ENCODE measurements around the gene CD4. TPM values are rescaled to one million over a fixed set of nuclear protein-coding genes. Genes with fewer than 3 reads are reported as not detected.

The CD4 gene
- total and polyA plus RNA-seq, 2 of the 4 experiments (the other 2 are of a cell fraction): 5.7 to 15.0 TPM

DNA sequence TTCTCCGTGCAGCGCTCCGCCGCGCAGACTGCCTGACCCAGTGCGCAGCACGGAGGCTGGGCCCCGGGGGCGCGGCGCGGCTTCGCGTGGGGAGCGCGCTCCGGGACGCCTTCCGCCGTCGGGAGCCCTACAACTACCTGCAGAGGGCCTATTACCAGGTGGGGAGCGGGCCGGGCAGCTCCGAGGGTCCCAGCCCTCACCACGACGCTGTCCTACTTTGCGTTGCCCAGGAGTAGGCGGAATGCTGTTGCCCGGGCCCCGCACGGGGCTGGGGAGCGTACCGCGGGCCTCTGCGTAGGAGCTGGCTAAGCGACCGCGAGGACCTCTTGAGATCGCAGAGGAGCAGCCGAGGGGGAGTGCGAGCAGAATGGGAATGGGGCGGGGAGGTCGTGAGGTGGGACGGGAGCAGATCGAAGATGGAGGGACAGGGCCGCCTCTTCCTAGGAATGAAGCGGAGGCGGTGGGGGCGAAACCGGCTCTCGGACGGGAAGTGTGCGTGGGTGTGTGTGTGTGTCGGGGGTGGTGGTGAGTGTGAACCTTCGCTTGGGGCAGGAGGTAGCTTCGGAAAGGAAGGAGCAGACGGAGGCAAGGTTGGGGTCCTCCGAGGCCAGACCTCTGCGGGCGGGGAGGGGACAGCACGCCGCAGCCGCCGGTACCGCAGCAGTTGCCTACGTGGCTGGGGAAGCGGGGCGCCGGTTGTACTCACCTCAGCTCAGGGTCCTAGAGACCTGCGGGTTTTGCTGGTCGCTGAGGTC, 39.6 kb downstream of the CD4 start:
- Histone ChIP-seq H3K9me3 (ENCODE audit: control insufficient read depth, insufficient read depth, low read length) (no peaks in the 10 kb centered on the region), H3K4me2 (ENCODE audit: low read depth, low read length) (peak overlapping the region; percentile 85), H4K91ac (ENCODE audit: insufficient read depth, low read depth, low read length) (peak overlapping the region; percentile 95), H3K4ac (ENCODE audit: low read depth, low read length) (peak overlapping the region; percentile 97), H3K56ac (ENCODE audit: extremely low read depth, insufficient read depth, low read length) (peak overlapping the region; percentile 91), H3K36me3 (ENCODE audit: control insufficient read depth, insufficient read depth, low read length) (peaks cover 28% of the 10 kb centered on the region), H2BK20ac (ENCODE audit: low read depth, low read length) (peak overlapping the region; percentile 49; the same call in 1 of the 2 replicates), H4K20me1 (ENCODE audit: insufficient read depth, low read length) (peaks cover 9% of the 10 kb centered on the region), H3K4me1 (ENCODE audit: control insufficient read depth, insufficient read depth, low read length) (peaks cover 15% of the 10 kb centered on the region), H3K9me1 (ENCODE audit: insufficient read depth, low read length) (peaks cover 6% of the 10 kb centered on the region), H4K8ac (ENCODE audit: low read depth in 2 of 2, low read length in 2 of 2) (peak overlapping the region; percentile 78 to 97), H2AK9ac (replicated peaks; ENCODE audit: low read depth, low read length, poor library complexity) (peak overlapping the region; percentile 92), H2BK5ac (ENCODE audit: low read depth, low read length, poor library complexity, severe bottlenecking) (peak overlapping the region; percentile 89), H3K9ac (ENCODE audit: low read depth, low read length) (peak overlapping the region; percentile 92), H2AFZ (replicated peaks; ENCODE audit: low read length, poor library complexity) (peak overlapping the region; percentile 92), H3K79me1 (ENCODE audit: low read depth in 1 of 2, low read length in 2 of 2) (peaks cover 13 to 72% of the 10 kb centered on the region in 2 experiments), H3K18ac (ENCODE audit: low read depth, low read length) (peak overlapping the region; percentile 87), H3K4me3 (ENCODE audit: insufficient read depth, low read depth, low read length) (peak overlapping the region; percentile 91), H2BK120ac (ENCODE audit: low read depth, low read length) (peak overlapping the region; percentile 70), H4K5ac (ENCODE audit: low read depth, low read length) (peak overlapping the region; percentile 88), H2AK5ac (ENCODE audit: low read depth, low read length) (peak overlapping the region; percentile 94), H3K14ac (replicated peaks; ENCODE audit: low read depth, low read length) (peak overlapping the region; percentile 99), H3K23ac (ENCODE audit: low read depth, low read length) (peak overlapping the region; percentile 97), H3K27me3 (ENCODE audit: control insufficient read depth, insufficient read depth, low read length) (no peaks in the 10 kb centered on the region), H3K27ac (ENCODE audit: insufficient read depth, low read length) (peak overlapping the region; percentile 96), H2BK15ac (ENCODE audit: low read depth, low read length) (0 out of 3 replicates have a peak overlapping the region, but pooled peaks have one; percentile 47)
- DNase-seq: peak; percentile 50
- intact Hi-C loops (cut with micrococcal nuclease): loop anchor here (5.0 kb wide), 1 partner anchor 142 kb away; the partner anchor contains the start of gene ZNF384
- TF ChIP-seq BHLHE40 (IDR thresholded peaks at IDR 0.05; ENCODE audit: low read depth, low read length) (no peak), USF2 (IDR thresholded peaks at IDR 0.05; ENCODE audit: low read depth, low read length) (no peak), ELK1 (IDR thresholded peaks at IDR 0.05; ENCODE audit: borderline replicate concordance, low read depth, low read length) (no peak), SMC3 (IDR thresholded peaks at IDR 0.05; ENCODE audit: low read depth, low read length) (no peak), RFX5 (IDR thresholded peaks at IDR 0.05; ENCODE audit: low read depth, low read length) (no peak)
- ChIA-PET POLR2A (ENCODE audit: unreplicated experiment) (interaction anchor here (0.6 to 1.4 kb wide), 4 partner anchors 22 to 103 kb away, joined by 3 to 5 read pairs (median 4); partner anchors contain the start of genes CDCA3 and TPI1), CTCF (no interaction called here)
- ATAC-seq (ENCODE audit: low read depth): peak; percentile 35
- no TSS peak for BruUV-seq (replicated peaks)
- WGBS, 2 experiments (ENCODE audit: extremely low coverage in 2 of 2, insufficient read length in 1 of 2): 0% methylated on average over 52 of the region's 71 CpGs; no CpG with 5 or more reads in 1 of the 2 experiments
- in situ Hi-C loops (cut with MboI; ENCODE audit: low sequenced_read_pairs): loop anchor here (5.0 to 10.0 kb wide), 2 partner anchors 77 to 214 kb away; partner anchors contain the start of gene MLF2
- dilution Hi-C loops (cut with HindIII; ENCODE audit: low sequenced_read_pairs, unreplicated experiment): no loop called here
